Glutamatergic neuron (in vitro differentiated cells): ENCODE results near the gene GRHL3. TPM values are rescaled to one million over a fixed set of nuclear protein-coding genes. Genes with fewer than 3 reads are reported as not detected.
A peak's percentile ranks its signal among the peaks of the same experiment; 100 is the strongest.

ENCODE experiments used
- DNase-seq: peaks from one replicate; pipeline ENCODE4 v3.0.0; 2022
- H3K27ac Mint-ChIP-seq: one replicate; pipeline ENCODE4 v1.8.0; 2020; ENCODE audit warnings: mild to moderate bottlenecking, mixed read lengths, inconsistent platforms; ENCODE audit not compliant: unreplicated experiment
- H3K27me3 Mint-ChIP-seq: one replicate; pipeline ENCODE4 v1.8.0; 2020; ENCODE audit warnings: mild to moderate bottlenecking, moderate library complexity, mixed read lengths, inconsistent platforms; ENCODE audit not compliant: unreplicated experiment
- H3K36me3 Mint-ChIP-seq: one replicate; pipeline ENCODE4 v1.8.0; 2020; ENCODE audit warnings: mild to moderate bottlenecking, mixed read lengths, inconsistent platforms; ENCODE audit not compliant: unreplicated experiment
- H3K4me1 Mint-ChIP-seq: one replicate; pipeline ENCODE4 v1.8.0; 2020; ENCODE audit warnings: mild to moderate bottlenecking, low read depth, mixed read lengths, inconsistent platforms; ENCODE audit not compliant: unreplicated experiment
- H3K4me3 Mint-ChIP-seq: one replicate; pipeline ENCODE4 v1.8.0; 2020; ENCODE audit warnings: mild to moderate bottlenecking, mixed read lengths, inconsistent platforms; ENCODE audit not compliant: unreplicated experiment
- H3K9me3 Mint-ChIP-seq: one replicate; pipeline ENCODE4 v1.8.0; 2020; ENCODE audit warnings: mild to moderate bottlenecking, moderate library complexity, mixed read lengths, inconsistent platforms; ENCODE audit not compliant: unreplicated experiment
- CTCF ChIP-seq: fragments of 200-600 bp; sonication (generic); IDR thresholded peaks from one replicate; pipeline ENCODE4 v1.5.0; 2021; ENCODE audit not compliant: partially characterized antibody, unreplicated experiment
- total RNA-seq: library from RNA; stranded (reverse); fragmentation: NEBNext Ultra II Directional; extraction: Animal tissue kit (Norgen Biotek cat#: 25700); gene quantifications from one replicate; pipeline ENCODE4 v1.2.1, GENCODE V29; 2021; ENCODE audit not compliant: unreplicated experiment

The GRHL3 gene
- total RNA-seq, 1 donor from 2014 or later = 0.37 TPM

GRCh38 chr1:24302209-24302611 lies 16.9 kb upstream of the GRHL3 start:
- no peak for TF ChIP-seq CTCF
- no peak for DNase-seq
- Mint-ChIP-seq H3K4me1 (no peaks in the 10 kb centered on the region), H3K9me3 (peaks cover 2% of the 10 kb centered on the region), H3K27me3 (no peaks in the 10 kb centered on the region), H3K4me3 (no peak overlapping the region), H3K27ac (no peak overlapping the region), H3K36me3 (no peaks in the 10 kb centered on the region)

- H3K27ac Mint-ChIP-seq = no peak overlapping the region
- no peaks in the 10 kb centered on the region for H3K27me3 Mint-ChIP-seq
- no peak for DNase-seq
- no peaks in the 10 kb centered on the region for H3K36me3 Mint-ChIP-seq
- TF ChIP-seq CTCF = no peak
- H3K9me3 Mint-ChIP-seq = peaks cover 2% of the 10 kb centered on the region
- no peak overlapping the region for H3K4me3 Mint-ChIP-seq
- no peaks in the 10 kb centered on the region for H3K4me1 Mint-ChIP-seq
Measured at GRCh38 chr1:24303600-24303999, 15.6 kb upstream of the GRHL3 start.

DNA sequence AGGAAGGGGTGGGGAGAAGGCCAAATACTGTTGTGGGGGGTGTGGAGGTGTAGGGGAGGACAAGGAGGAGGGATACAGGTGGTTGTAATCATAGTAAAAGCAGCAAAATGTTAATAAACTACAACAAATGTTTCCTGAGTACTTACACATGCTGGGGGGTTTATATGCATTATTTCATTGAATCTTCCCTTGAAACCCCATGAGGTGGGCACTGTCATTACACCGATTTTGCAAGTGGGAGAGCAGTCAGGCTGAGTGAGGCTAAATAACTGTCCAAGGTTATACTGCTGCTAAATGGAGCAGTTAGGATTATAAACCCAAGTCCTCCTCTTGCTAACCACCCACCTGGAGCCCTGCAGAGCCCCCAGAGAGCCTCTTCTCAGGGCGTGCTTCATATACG lies 14.4 kb upstream of the GRHL3 start:
- H3K9me3 Mint-ChIP-seq = peaks cover 5% of the 10 kb centered on the region
- no peaks in the 10 kb centered on the region for H3K4me1 Mint-ChIP-seq
- H3K4me3 Mint-ChIP-seq = no peak overlapping the region
- H3K27me3 Mint-ChIP-seq = no peaks in the 10 kb centered on the region
- DNase-seq = no peak
- no peak overlapping the region for H3K27ac Mint-ChIP-seq
- H3K36me3 Mint-ChIP-seq = no peaks in the 10 kb centered on the region
- TF ChIP-seq CTCF = peak; percentile 38

GRCh38 chr1:24308365-24309015 lies 10.7 kb upstream of the GRHL3 start:
- no peaks in the 10 kb centered on the region for H3K4me1 Mint-ChIP-seq
- no peak overlapping the region for H3K27ac Mint-ChIP-seq
- H3K36me3 Mint-ChIP-seq = no peaks in the 10 kb centered on the region
- H3K9me3 Mint-ChIP-seq = peaks cover 8% of the 10 kb centered on the region
- TF ChIP-seq CTCF = no peak
- no peak overlapping the region for H3K4me3 Mint-ChIP-seq
- no peaks in the 10 kb centered on the region for H3K27me3 Mint-ChIP-seq
- DNase-seq = no peak

- Mint-ChIP-seq H3K9me3 (peaks cover 8% of the 10 kb centered on the region), H3K4me3 (no peak overlapping the region), H3K27me3 (no peaks in the 10 kb centered on the region), H3K36me3 (no peaks in the 10 kb centered on the region), H3K27ac (no peak overlapping the region), H3K4me1 (no peaks in the 10 kb centered on the region)
- no peak for DNase-seq
- no peak for TF ChIP-seq CTCF
Measured at GRCh38 chr1:24309762-24310485, 9.2 kb upstream of the GRHL3 start.
